Thyroid gland (tissue), 4 donors: ENCODE data around the gene TMEM202. TPM values are rescaled to one million over a fixed set of nuclear protein-coding genes. Genes with fewer than 3 reads are reported as not detected.

Source experiments
- DNase-seq, 2 donors: peaks; one replicate each; pipeline ENCODE4 v3.0.0-alpha.2; 2019
- H3K27ac ChIP-seq, 3 donors: fragments of 200-600 bp; sonication (generic); 1 replicate in 2 of 3; 2 replicates in 1 of 3; pipeline ENCODE4 v1.5.1; 2016 to 2019; ENCODE audit warnings: mild to moderate bottlenecking in 1 of 3, moderate library complexity in 1 of 3
- H3K27me3 ChIP-seq: fragments of 200-600 bp; sonication (generic); one replicate; pipeline ENCODE4 v1.5.1; 2019
- H3K36me3 ChIP-seq, 2 donors: fragments of 200-600 bp; sonication (generic); one replicate each; pipeline ENCODE4 v1.5.1; 2016 to 2019
- H3K4me1 ChIP-seq, 2 donors: fragments of 200-600 bp; sonication (generic); one replicate each; pipeline ENCODE4 v1.5.1; 2017 to 2019
- H3K4me3 ChIP-seq, 3 donors: fragments of 200-600 bp; sonication (generic); replicated peaks in 1 of 3; 1 replicate in 2 of 3; 2 replicates in 1 of 3; pipeline ENCODE4 v1.5.1; 2016; ENCODE audit warnings: mild to moderate bottlenecking in 1 of 3
- H3K9me3 ChIP-seq: fragments of 200-600 bp; sonication (generic); one replicate; pipeline ENCODE4 v1.5.1; 2017
- CTCF ChIP-seq, 6 experiments: fragments of 200-600 bp in 3 of 6; fragments of 450-650 bp in 3 of 6; sonication (generic) in 3 of 6; IDR thresholded peaks; one replicate each; pipeline ENCODE4 v1.5.1; 2016 to 2019; ENCODE audit warnings: antibody characterized with exemption in 6 of 6, mild to moderate bottlenecking in 2 of 6, inconsistent platforms in 1 of 6, moderate library complexity in 1 of 6
- POLR2A ChIP-seq, 2 donors: fragments of 450-650 bp; IDR thresholded peaks; one replicate each; pipeline ENCODE4 v1.6.1; 2017; ENCODE audit warnings: antibody characterized with exemption in 2 of 2, mild to moderate bottlenecking in 2 of 2, moderate library complexity in 1 of 2
- WGBS, 2 donors: methylation state at CpG; one replicate each; pipeline ENCODE4 v1.1.5; 2017; 5-methylcytosine and 5-hydroxymethylcytosine counted together
- intact Hi-C: fragments of 100-400 bp; cut with DNase I; formaldehyde crosslinking; loops from one replicate; pipeline ENCODE4 v1.15.1; 2023
- total RNA-seq, 4 donors: library from RNA; depleted of rRNA; stranded (reverse); fragments of >200 nt; gene quantifications; one replicate each; pipeline ENCODE4 v1.2.3, GENCODE V29; 2016

The TMEM202 gene
- total RNA-seq, 4 donors from 2014 or later, result not detected

- intact Hi-C loops, result no loop called here
- H3K27me3 ChIP-seq, result no peaks in the 10 kb centered on the region
- TF ChIP-seq POLR2A (IDR thresholded peaks at IDR 0.05) (no peak), CTCF (IDR thresholded peaks at IDR 0.05) (no peak)
- H3K4me1 ChIP-seq, result peaks cover 0 to 16% of the 10 kb centered on the region in 2 donors
- WGBS, 2 donors, result 96 to 97% methylated on average over 1 of the region's 1 CpG
- no peak for DNase-seq
- H3K36me3 ChIP-seq, result peaks cover 1 to 4% of the 10 kb centered on the region in 2 donors
- no peak overlapping the region for H3K4me3 ChIP-seq
- H3K27ac ChIP-seq, result no peak overlapping the region
- H3K9me3 ChIP-seq, result no peaks in the 10 kb centered on the region
Measured at GRCh38 chr15:72361176-72361575, 36.9 kb upstream of the TMEM202 start.

- H3K27me3 ChIP-seq, result no peaks in the 10 kb centered on the region
- 88 to 98% methylated on average over 1 of the region's 1 CpG for WGBS, 2 donors
- no peak for DNase-seq
Measured at GRCh38 chr15:72365844-72366243, 32.3 kb upstream of the TMEM202 start.

GRCh38 chr15:72368325-72368724 lies 29.8 kb upstream of the TMEM202 start:
- H3K9me3 ChIP-seq, result no peaks in the 10 kb centered on the region
- intact Hi-C loops, result no loop called here
- H3K27me3 ChIP-seq, result no peaks in the 10 kb centered on the region
- 37 to 47% methylated on average over 2 of the region's 2 CpGs for WGBS, 2 donors
- peaks cover 25 to 32% of the 10 kb centered on the region in 2 donors for H3K4me1 ChIP-seq
- DNase-seq, result no peak
- no peaks in the 10 kb centered on the region for H3K36me3 ChIP-seq
- peak overlapping the region in 2 of 3 donors; percentile 25 to 64 for H3K27ac ChIP-seq
- TF ChIP-seq POLR2A (IDR thresholded peaks at IDR 0.05), result no peak
- TF ChIP-seq CTCF (IDR thresholded peaks at IDR 0.05), result no peak
- H3K4me3 ChIP-seq, result no peak overlapping the region

More at GRCh38 chr15:72365844-72366243, 32.3 kb upstream of the TMEM202 start:
- no peaks in the 10 kb centered on the region for H3K36me3 ChIP-seq
- H3K4me3 ChIP-seq, result no peak overlapping the region
- H3K9me3 ChIP-seq, result no peaks in the 10 kb centered on the region
- no peak for TF ChIP-seq CTCF (IDR thresholded peaks at IDR 0.05)
- peaks cover 21 to 22% of the 10 kb centered on the region in 2 donors for H3K4me1 ChIP-seq
- intact Hi-C loops, result no loop called here
- no peak overlapping the region for H3K27ac ChIP-seq

GRCh38 chr15:72368899-72369298 lies 29.2 kb upstream of the TMEM202 start:
- WGBS, 2 donors, result 24 to 31% methylated on average over 2 of the region's 2 CpGs
- peaks cover 25 to 35% of the 10 kb centered on the region in 2 donors for H3K4me1 ChIP-seq
- no peak for TF ChIP-seq POLR2A (IDR thresholded peaks at IDR 0.05)
- no peak for TF ChIP-seq CTCF (IDR thresholded peaks at IDR 0.05)
- peak; percentile 54 to 55 for DNase-seq
- no peaks in the 10 kb centered on the region for H3K9me3 ChIP-seq
- no peak overlapping the region for H3K4me3 ChIP-seq
- no peaks in the 10 kb centered on the region for H3K27me3 ChIP-seq
- peak overlapping the region; percentile 34 to 64 (median 36) for H3K27ac ChIP-seq
- intact Hi-C loops, result no loop called here
- no peaks in the 10 kb centered on the region for H3K36me3 ChIP-seq

GRCh38 chr15:72369964-72370363 lies 28.1 kb upstream of the TMEM202 start:
- intact Hi-C loops, result no loop called here
- Histone ChIP-seq H3K27me3 (no peaks in the 10 kb centered on the region), H3K27ac (peak overlapping the region in 2 of 3 donors; percentile 34 to 64)

More at GRCh38 chr15:72369964-72370363, 28.1 kb upstream of the TMEM202 start:
- H3K4me1 ChIP-seq, result peaks cover 29 to 45% of the 10 kb centered on the region in 2 donors
- no peak for TF ChIP-seq CTCF (IDR thresholded peaks at IDR 0.05)
- no peak for TF ChIP-seq POLR2A (IDR thresholded peaks at IDR 0.05)
- H3K4me3 ChIP-seq, result no peak overlapping the region
- no peak for DNase-seq
- no peaks in the 10 kb centered on the region for H3K36me3 ChIP-seq
- H3K9me3 ChIP-seq, result no peaks in the 10 kb centered on the region
- WGBS, 2 donors, result 75 to 87% methylated on average over 1 of the region's 1 CpG
